SK-N-SH (cell line): Measurements from ENCODE around the gene CHAT. TPM values are rescaled to one million over a fixed set of nuclear protein-coding genes. Genes with fewer than 3 reads are reported as not detected.

Experiments used
- CTCF ChIA-PET: fragments of 300-600, 350-600 bp; formaldehyde crosslinking; extraction: SDS; loops from one replicate; lab custom pipeline; 2021; lab: Yijun Ruan, JAX
- POLR2A ChIA-PET: fragments of 350-600 bp; sonication (Branson Sonifier 250); formaldehyde crosslinking; extraction: SDS; loops from one replicate; lab custom pipeline; 2020; ENCODE audit warnings: antibody characterized with exemption, inconsistent platforms; lab: Yijun Ruan, JAX
- DNase-seq: peaks from one replicate; pipeline ENCODE4 v3.0.0; 2012
- H2AFZ ChIP-seq: fragments of 200-600 bp; sonication (generic); 2 replicates; pipeline ENCODE4 v1.8.1; 2016; ENCODE audit warnings: antibody characterized with exemption, mild to moderate bottlenecking, low read depth
- H3F3A ChIP-seq: fragments of 200-600 bp; sonication (generic); replicated peaks from 2 replicates; pipeline ENCODE3; 2016; ENCODE audit warnings: antibody characterized with exemption, mild to moderate bottlenecking; ENCODE audit not compliant: insufficient read depth
- H3K27ac ChIP-seq, 2 experiments: fragments of 200-500 bp in 1 of 2; fragments of 200-600 bp in 1 of 2; sonication (Bioruptor generic) in 1 of 2; sonication (generic), shearing (Covaris generic) in 1 of 2; 2 replicates each; pipeline versions ENCODE4 v1.5.1 to v1.6.1; 2014 to 2016; ENCODE audit warnings: low read depth in 2 of 2, inconsistent platforms in 1 of 2, low read length in 1 of 2, mild to moderate bottlenecking in 1 of 2, mixed read lengths in 1 of 2
- H3K27me3 ChIP-seq: fragments of 200-600 bp; sonication (generic), shearing (Covaris generic); 2 replicates; pipeline ENCODE4 v1.6.1; 2016; ENCODE audit warnings: mixed run types; ENCODE audit not compliant: insufficient read depth
- H3K36me3 ChIP-seq, 2 experiments: fragments of 200-500 bp in 1 of 2; fragments of 200-600 bp in 1 of 2; sonication (Bioruptor generic) in 1 of 2; sonication (generic) in 1 of 2; replicated peaks in 1 of 2; 2 replicates each; pipeline versions ENCODE3 to v1.5.1; 2014 to 2016; ENCODE audit warnings: low read length in 1 of 2, mild to moderate bottlenecking in 1 of 2; ENCODE audit not compliant: insufficient read depth in 2 of 2, control insufficient read depth in 1 of 2
- H3K4me1 ChIP-seq, 2 experiments: fragments of 200-500 bp in 1 of 2; fragments of 200-600 bp in 1 of 2; sonication (Bioruptor generic) in 1 of 2; sonication (generic), shearing (Covaris generic) in 1 of 2; 2 replicates each; pipeline versions ENCODE4 v1.5.1 to v1.6.1; 2014 to 2016; ENCODE audit warnings: low read depth in 1 of 2, low read length in 1 of 2, mixed run types in 1 of 2; ENCODE audit not compliant: insufficient read depth in 2 of 2, control insufficient read depth in 1 of 2
- H3K4me2 ChIP-seq: fragments of 200-600 bp; sonication (generic), shearing (Covaris generic); 2 replicates; pipeline ENCODE4 v1.6.1; 2017; ENCODE audit warnings: mixed run types
- H3K4me3 ChIP-seq, 2 experiments: fragments of 200-500 bp in 1 of 2; fragments of 200-600 bp in 1 of 2; sonication (Bioruptor generic) in 1 of 2; sonication (generic), shearing (Covaris generic) in 1 of 2; 2 replicates each; pipeline versions ENCODE4 v1.5.1 to v1.8.1; 2014 to 2016; ENCODE audit warnings: low read depth in 2 of 2, inconsistent platforms in 1 of 2, low read length in 1 of 2, mild to moderate bottlenecking in 1 of 2, mixed read lengths in 1 of 2, moderate library complexity in 1 of 2
- H3K79me2 ChIP-seq: fragments of 200-600 bp; sonication (generic); 2 replicates; pipeline ENCODE4 v1.8.1; 2017; ENCODE audit warnings: mild to moderate bottlenecking; ENCODE audit not compliant: insufficient read depth
- H3K9ac ChIP-seq: fragments of 200-600 bp; sonication (generic); 2 replicates; pipeline ENCODE4 v1.6.1; 2017; ENCODE audit warnings: mixed run types
- H3K9me2 ChIP-seq: fragments of 200-600 bp; sonication (generic); 2 replicates; pipeline ENCODE4 v1.6.1; 2017; ENCODE audit warnings: mixed run types
- H3K9me3 ChIP-seq: fragments of 200-600 bp; sonication (generic); 2 replicates; pipeline ENCODE4 v1.6.1; 2017; ENCODE audit warnings: mixed run types, mild to moderate bottlenecking, moderate library complexity
- H4K20me1 ChIP-seq: fragments of 200-600 bp; sonication (generic); 2 replicates; pipeline ENCODE4 v1.6.1; 2017; ENCODE audit warnings: mild to moderate bottlenecking, mixed run types; ENCODE audit not compliant: insufficient read depth
- CTCF ChIP-seq: fragments of 200-600 bp; sonication (generic); IDR thresholded peaks from 2 replicates; pipeline ENCODE4 v1.6.1; 2017; ENCODE audit warnings: antibody characterized with exemption, mild to moderate bottlenecking, moderate library complexity
- EP300 ChIP-seq, 2 experiments: IDR thresholded peaks; 2 replicates each; pipeline versions ENCODE4 v1.4.0 to v1.6.1; 2012; ENCODE audit warnings: borderline replicate concordance in 1 of 2, low read depth in 1 of 2, low read length in 1 of 2
- EZH2phosphoT487 ChIP-seq: fragments of 200-600 bp; sonication (generic); IDR thresholded peaks from 2 replicates; pipeline ENCODE4 v1.6.1; 2017; ENCODE audit warnings: low read depth, mixed run types, mild to moderate bottlenecking, antibody characterized with exemption, moderate library complexity, borderline replicate concordance
- GABPA ChIP-seq: IDR thresholded peaks from 2 replicates; pipeline ENCODE4 v1.4.0; 2012; ENCODE audit warnings: low read depth, mild to moderate bottlenecking
- JUND ChIP-seq: IDR thresholded peaks from 2 replicates; pipeline ENCODE4 v1.4.0; 2012
- POLR2AphosphoS5 ChIP-seq: IDR thresholded peaks from 2 replicates; pipeline ENCODE4 v1.6.1; 2012; ENCODE audit warnings: low read depth, low read length
- SMC3 ChIP-seq: IDR thresholded peaks from 2 replicates; pipeline ENCODE4 v1.6.1; 2012; ENCODE audit warnings: low read depth, low read length, improper control_type of control experiment
- ZBTB33 ChIP-seq: IDR thresholded peaks from 2 replicates; pipeline ENCODE4 v1.4.0; 2012; ENCODE audit warnings: low read depth, borderline replicate concordance
- WGBS: methylation state at CpG from one replicate; pipeline ENCODE4 v1.1.6; 2017; ENCODE audit warnings: low lambda C conversion rate; 5-methylcytosine and 5-hydroxymethylcytosine counted together
- polyA plus RNA-seq, 3 experiments: library from polyadenylated mRNA; depleted of rRNA; stranded (reverse); fragments of >200 nt; gene quantifications; 2 replicates each; pipeline ENCODE4 v1.2.3, GENCODE V29; 2012

Gene CHAT
- polyA plus RNA-seq, 1 of the 3 experiments (the other 2 are of a cell fraction) = not detected

GRCh38 chr10:49611816-49612512, 1.9 kb upstream of the CHAT start:
- Histone ChIP-seq H3K4me2 (no peak overlapping the region), H3K4me1 (peaks cover 0 to 56% of the 10 kb centered on the region in 2 experiments; a peak in 1 of 4 replicates), H3K9me3 (no peaks in the 10 kb centered on the region), H3K9me2 (no peaks in the 10 kb centered on the region), H2AFZ (no peak overlapping the region), H3K79me2 (no peaks in the 10 kb centered on the region), H3K27ac (no peak overlapping the region), H3F3A (no peaks in the 10 kb centered on the region), H3K4me3 (no peak overlapping the region), H3K27me3 (no peaks in the 10 kb centered on the region; the same call in 1 of the 2 replicates), H3K36me3 (no peaks in the 10 kb centered on the region), H4K20me1 (no peaks in the 10 kb centered on the region), H3K9ac (no peak overlapping the region)
- 93% methylated on average over 53 of the region's 53 CpGs for WGBS
- TF ChIP-seq EZH2phosphoT487 = no peak
- no peak for TF ChIP-seq SMC3
- no peak for TF ChIP-seq POLR2AphosphoS5
- CTCF ChIA-PET = interaction anchor here (1.1 to 1.5 kb wide), 2 partner anchors 18 to 39 kb away, joined by 3 read pairs; no protein-coding TSS in a partner anchor
- POLR2A ChIA-PET = no interaction called here
- no peak for DNase-seq

- no peak for DNase-seq
- TF ChIP-seq ZBTB33 = no peak
- TF ChIP-seq GABPA = no peak
- TF ChIP-seq CTCF = no peak
- TF ChIP-seq EP300 (IDR thresholded peaks at IDR 0.05; ENCODE audit: borderline replicate concordance in 1 of 2, low read depth in 1 of 2, low read length in 1 of 2) = no peak
- TF ChIP-seq JUND = no peak
- Histone ChIP-seq H3F3A (no peaks in the 10 kb centered on the region), H3K27ac (no peak overlapping the region), H3K36me3 (no peaks in the 10 kb centered on the region), H3K27me3 (no peaks in the 10 kb centered on the region; the same call in 1 of the 2 replicates), H3K79me2 (no peaks in the 10 kb centered on the region), H3K9ac (no peak overlapping the region), H3K9me2 (no peaks in the 10 kb centered on the region), H2AFZ (no peak overlapping the region), H3K4me2 (no peak overlapping the region), H3K9me3 (no peaks in the 10 kb centered on the region), H3K4me3 (no peak overlapping the region), H3K4me1 (peaks cover 0 to 56% of the 10 kb centered on the region in 2 experiments; a peak in 1 of 4 replicates), H4K20me1 (no peaks in the 10 kb centered on the region)
- ChIA-PET CTCF (interaction anchor here (1.1 to 1.5 kb wide), 2 partner anchors 19 to 38 kb away, joined by 3 read pairs; no protein-coding TSS in a partner anchor), POLR2A (no interaction called here)
- 70% methylated on average over 17 of the region's 29 CpGs for WGBS
These were observed 1.2 kb upstream of the CHAT start for GRCh38 chr10:49612513-49613164.
